ENCODE results near the gene FGD4.

FGD4 gene

DNA sequence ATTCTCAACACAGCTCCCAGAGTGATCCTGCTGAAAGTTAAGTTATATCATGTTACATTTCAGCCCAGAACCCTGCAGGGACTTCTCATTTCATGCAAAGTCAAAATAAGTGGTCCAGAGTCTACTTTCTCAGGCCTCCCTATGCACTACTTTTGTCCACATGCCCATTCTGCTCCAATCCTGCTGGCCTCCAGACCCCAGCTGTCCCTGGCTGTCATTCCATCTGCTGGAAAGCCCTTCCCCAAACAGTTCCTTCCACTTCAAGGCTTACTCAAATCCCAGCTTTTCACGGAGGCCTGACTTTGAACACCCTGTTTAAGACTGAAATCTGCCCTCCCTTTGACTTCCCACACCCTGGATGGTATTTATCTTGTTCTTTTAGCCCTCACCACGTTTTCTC lies 169.9 kb downstream of the FGD4 start:
- DNase-seq = no peak

DNA sequence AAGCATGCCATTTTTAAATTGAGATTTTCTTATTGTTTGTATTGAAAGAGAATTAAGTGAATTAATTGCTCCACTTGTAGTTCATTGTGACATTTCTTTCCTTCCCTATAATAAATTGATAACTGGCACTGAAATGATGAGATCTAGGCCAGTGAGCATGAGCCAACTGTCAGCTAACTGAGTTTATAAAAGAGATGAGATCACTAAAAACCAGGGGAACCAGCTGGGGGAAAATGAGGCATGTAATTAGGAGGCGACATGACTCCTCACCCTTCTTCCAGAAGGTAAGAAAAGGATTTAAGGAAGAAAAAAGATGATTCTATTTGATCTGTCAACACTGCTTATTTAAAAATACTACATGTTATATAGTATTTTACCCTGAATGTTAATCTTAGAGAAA lies 175.2 kb downstream of the FGD4 start:
- DNase-seq = no peak

DNA sequence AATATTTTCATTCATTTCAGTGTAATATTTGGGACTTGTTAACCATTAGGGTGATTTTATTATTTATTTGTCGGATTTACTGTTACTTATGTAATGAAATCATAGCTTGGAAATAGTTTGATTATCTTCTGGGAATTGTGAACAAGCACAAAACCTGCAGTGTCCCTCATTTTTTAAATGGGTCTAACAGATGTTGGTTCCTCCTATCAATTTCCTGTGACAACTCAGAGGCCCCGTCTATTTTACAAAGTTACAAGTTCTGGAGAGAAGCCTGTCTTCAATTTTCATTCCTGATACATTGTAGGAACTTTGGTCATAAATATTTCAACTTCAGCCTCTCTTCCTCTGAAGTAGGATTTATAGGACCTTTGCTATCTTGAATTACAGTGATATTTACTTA lies 178.0 kb downstream of the FGD4 start:
- no peak for DNase-seq

DNA sequence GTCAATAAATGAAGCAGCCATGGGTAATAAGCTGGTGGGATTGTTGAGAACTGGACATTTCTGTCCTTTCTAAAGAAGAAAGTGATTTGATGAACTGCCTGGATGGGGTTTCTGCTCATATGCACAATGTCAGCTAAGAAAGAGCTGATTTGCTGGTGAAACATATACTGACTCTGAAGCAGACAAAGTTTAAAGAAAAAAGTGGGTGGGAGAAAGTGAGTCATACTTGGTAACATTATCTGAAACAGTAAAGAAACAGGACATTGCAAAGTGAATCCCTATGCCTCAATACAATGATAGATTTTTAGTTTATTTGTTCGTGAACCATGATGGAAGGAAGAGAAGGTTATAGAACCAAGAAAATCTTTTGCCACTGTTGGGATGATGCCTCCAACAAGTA lies 184.2 kb downstream of the FGD4 start:
- DNase-seq = no peak

DNA sequence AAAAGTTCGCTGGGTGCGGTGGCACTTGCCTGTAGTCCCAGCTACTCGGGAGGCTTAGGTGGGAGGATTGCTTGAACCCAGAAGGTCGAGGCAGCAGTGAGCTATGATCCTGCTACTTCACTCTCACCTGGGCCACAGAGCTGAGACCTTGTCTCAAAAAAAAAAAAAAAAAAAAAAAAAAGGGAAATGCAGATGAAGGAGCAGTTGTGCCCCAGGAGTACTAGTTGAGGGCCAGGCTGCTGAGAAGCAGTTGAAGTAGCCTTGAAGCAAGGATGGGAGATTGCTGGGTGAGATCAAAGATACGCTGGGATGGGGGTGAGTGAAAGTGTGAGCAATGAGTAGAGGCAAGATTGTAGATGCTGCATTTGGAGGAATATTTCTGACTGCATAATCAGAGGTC lies 186.3 kb downstream of the FGD4 start:
- no peak for DNase-seq

DNA sequence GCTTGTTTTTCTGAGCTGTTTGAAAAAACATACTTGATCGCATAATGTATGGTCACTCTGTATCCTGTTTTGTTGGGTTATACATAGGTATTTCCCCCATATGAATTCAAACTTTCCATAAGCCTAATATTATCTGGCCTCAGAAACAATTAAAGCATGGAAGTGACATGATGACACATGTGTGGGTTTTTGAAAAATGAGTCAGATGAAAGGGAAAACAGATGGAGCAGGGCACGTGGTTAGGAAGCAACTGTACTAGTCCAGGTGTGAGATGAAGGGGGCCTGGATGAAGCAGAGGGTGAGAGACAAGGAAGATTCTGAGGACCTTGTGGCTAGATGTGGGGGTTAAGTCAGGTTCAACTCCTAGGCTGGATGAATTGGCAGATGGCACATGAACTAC lies 187.0 kb downstream of the FGD4 start:
- DNase-seq = no peak

DNA sequence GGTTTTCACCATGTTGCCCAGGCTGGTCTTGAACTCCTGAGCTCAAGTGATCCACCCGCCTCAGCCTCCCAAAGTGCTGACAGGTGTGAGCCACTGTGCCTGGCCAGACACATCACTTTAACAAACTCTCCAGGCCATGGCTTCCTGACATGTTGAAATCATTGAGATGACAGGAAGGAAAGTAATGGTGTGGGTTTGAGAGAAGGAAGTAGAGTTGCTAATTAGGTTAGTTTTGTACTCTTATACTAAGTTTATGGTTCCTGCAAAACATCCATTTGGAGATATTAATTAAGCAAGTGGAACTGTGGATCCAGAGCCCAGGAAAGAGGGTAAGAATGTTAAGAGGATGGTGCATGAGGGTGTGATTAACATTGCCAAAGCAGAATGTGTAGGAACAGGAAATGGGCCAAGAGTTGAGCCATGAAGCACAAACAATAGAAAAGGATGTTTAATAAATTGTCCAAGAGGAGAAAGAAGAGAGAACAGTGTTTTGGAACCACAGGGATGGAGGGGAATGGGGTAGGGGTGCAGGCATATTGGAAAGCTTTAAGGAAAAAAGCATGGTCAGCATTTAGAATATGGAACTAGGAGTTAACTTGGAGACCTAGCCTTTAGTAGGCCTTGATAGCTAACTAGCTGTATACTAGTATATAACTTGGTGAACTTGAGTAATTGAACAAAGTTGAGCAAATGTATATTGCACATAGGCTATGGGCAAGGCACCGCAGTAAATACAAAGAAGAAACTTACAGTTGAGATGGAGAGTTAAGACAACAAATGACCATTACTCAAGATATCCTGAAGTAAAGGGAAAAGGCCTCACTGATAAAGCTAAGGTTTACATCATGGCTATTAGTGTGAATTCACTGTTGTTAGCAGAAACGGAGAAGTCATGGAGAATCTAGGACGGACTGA lies 188.5 kb downstream of the FGD4 start:
- no peak for DNase-seq

DNA sequence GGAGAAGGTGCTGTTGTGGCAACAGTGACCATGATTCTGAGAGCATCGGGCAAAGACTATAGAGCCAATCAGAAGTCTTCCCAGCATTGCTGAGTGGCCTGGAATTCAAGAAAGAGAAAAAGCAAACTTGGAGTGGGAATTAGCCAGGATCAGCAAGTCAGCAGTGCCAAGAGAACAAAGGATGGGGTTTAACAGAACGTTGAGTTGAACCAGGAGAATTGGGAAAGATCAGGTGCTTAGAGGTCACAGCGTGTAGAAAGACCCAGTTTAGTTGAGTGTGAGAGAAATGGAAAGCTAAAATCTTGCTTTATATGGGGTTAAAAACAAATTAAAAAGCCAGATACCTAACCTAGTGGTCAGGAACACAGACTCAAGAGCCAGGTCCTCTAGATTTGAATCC lies 189.2 kb downstream of the FGD4 start:
- no peak for DNase-seq

DNA sequence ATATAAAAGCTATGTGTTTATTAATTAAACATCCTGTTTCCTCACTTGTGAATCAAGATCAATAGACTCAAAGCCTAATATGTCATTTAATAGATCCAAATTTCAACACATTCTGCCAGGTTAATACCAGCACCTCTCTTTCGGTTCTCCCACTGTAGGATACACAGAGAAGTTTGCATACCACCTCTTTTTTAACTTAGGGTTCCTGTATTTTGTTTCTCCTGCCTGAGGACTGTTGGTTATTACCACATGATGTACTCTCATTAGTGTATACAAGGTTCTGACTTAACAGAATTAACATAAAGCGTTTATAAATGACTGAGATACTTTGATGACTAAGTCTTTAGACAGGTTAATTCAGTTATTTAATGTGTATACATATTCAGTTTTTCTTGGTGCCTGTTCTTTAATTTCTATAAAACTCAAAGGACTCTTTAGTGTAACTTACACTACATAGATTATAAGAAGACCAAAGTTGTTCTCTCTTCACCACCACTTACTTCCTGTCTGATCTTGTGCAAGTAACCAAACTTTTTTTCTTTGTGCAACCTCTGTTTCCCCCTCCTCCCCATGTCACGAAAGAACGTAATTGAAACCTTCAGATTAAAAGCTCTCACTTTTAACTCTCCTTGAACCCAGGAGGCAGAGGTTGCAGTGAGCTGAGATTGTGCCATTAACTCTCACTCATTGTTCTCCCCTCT lies 190.0 kb downstream of the FGD4 start:
- DNase-seq = no peak

DNA sequence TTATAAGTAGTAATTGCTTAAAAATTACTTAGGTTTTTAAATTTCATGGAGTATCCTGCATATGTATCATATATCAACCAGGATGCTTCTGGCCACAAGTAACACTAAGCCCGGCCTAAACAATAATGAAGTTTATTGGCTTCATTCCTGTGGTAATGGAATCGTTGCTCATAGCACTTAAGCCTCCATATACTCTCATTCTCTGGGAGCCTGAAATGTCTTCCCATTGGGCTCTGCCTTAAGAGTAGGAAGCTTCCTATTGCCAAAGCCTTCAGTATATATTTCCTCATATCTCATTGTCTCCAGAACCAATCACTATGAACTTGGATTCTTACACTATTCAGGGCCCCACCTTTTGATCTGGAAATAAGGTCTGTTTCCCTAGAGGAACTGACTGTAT lies 195.9 kb downstream of the FGD4 start:
- no peak for DNase-seq

DNA sequence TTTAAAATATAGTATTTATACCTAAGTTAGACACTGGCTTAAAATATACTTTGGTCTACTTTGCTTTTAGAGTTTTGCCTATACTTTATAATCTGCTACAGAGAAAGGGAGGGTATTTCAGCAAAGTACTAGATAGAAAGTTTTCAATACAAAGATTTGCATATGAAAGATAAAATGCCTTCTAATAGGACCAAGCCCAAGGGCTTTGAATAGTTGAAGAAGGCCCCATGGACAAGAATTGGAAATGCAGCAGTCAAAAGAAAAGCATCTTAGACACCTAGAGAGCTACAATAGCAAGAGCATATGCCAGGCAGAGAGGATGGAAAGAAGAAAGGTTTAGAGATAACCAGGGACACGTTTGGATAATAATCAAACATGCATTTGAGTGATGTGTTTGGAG lies 196.7 kb downstream of the FGD4 start:
- no peak for DNase-seq

DNA sequence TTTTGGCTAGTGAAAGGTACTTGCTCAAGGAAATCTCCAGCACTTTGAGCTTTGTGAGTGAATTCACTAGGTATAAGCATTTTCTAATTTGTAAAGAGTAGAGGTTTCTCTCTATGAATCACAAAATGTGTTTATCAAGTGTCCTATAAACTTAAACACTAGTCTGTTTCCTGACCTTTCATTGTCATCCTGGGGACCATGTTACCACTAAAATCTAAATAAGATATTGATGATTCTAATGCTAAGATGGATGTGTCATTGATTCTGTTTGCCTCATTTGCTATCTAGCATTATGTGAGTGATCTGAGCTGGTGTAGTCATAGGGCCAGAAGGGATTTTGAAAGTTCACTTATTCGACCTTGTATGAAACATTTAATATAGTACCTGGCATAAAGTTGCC lies 199.3 kb downstream of the FGD4 start:
- DNase-seq = no peak

DNA sequence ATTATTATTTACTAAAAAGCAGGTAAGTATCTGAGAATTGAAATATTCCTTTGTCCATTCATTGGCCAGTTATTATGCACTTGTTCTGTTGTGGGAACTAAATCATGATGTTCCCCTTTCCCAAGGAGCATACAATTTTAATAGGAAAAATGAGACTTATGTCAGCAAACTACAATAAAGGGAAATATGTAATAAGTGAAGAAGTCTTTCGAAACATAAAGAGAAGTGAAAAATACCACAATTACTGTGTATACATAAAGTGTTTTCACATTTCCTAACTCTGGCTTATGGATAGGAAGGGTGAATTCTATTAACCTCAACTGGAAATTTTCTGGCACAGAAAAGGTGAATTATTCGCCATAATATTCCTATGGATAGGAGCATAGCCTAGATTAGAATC lies 201.3 kb downstream of the FGD4 start:
- no peak for DNase-seq

DNA sequence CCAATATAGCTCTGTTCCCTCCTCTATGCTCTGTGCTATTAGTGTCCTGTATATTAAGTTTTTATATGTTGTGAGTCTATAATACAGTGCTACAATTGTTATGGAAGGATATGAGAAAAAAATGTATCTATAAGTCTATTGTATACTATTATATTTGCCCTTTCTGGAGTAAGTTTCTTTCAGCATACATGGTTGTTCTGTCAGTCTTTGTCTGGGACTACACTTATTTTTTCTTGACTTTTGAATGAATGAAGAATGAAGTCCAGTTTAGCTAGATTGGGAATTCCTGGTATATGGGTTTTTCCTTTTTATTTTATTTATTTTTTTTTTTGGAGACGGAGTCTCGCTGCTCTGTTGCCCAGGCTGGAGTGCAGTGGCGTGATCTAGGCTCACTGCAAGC lies 203.7 kb downstream of the FGD4 start:
- no peak for DNase-seq

DNA sequence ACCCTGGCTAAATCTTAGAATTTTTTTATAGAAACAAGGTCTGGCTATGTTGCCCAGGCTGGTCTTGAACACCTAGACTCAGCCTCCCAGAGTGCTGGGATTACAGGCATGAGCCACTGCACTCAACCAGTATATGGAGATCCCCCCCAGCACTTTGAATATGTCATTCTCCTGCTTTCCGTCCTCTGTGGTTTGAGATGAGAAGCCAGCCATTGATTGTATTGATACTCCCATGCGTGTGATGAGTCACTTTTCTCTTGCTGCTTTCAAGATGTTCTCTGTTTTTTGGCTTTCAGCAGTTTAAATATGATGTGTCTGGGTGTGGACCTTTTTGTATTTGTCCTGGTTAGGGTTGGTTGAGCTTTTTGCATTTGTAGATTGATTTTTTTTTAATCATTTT lies 204.5 kb downstream of the FGD4 start:
- DNase-seq = no peak

DNA sequence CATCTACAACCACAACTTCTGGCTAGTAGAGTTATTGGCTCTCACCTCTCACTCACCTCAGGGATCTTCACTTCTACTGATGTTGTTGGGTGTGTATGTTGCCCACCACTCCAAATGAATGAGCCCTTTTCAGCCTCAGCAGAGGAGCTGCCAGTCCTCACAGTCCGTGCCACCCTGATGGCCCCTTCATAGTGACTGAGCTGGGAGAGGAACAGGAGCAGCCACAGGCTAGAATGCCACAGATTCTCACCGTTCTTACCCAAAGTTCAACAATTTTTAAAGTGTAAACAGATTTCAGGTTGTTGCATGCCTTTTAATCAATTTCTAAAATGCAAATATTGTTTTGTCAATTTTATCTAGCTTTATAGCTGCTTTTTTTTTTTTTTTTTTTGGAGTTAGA lies 205.2 kb downstream of the FGD4 start:
- no peak for DNase-seq

DNA sequence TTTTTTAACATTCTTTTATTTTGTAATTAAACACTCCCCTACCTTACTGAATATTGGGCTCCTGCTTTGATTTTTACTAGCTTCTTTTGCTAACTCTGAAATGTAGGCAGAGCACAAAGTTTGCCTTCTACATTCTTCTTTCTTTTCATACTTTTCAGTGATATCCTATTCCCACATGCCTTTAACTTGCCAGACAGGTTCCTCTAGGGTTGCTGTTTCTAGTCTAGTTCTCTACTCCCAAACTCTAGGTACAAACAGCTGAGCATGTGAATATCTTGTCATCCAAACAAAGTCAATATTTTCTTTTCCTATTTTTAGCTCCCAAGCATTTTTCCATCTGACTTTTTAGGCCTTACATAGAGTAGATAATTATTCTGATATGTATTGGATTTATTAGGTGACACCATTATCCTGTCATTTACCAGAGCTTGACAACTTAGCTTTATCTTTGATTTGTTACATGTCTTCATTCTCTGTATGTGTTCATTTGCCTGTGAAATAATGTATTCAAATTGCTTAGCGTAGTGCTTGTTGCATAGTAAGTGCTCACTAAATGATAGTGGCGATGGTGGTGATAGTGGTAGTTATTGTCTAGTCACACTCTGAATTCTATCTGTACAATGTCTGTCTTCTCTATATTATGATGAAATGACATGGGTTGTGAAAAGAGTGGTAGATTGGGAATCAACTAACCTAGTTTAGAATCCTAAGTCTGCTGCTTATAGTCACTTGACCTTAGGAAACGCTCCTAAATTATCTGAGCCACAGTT lies 206.2 kb downstream of the FGD4 start:
- no peak for DNase-seq

DNA sequence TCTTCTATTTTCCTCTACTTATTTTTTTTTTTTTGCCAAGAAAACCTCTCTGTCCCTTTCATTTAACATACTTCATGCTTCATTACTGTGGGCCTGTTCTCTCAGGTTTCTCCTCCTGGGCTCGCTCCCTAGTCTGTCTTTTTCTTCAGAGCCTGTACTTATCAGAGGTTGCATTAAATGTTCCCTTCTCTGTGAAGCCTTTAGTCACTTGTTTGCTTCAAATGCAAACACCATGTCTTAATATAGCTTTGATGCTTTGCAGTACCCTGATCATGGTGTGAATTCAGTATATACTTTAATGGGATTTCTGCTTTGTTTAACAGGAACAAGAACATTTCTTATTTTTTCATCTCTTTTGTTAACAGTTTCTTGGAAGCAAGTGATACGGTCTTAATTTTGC lies 207.1 kb downstream of the FGD4 start:
- DNase-seq = no peak

DNA sequence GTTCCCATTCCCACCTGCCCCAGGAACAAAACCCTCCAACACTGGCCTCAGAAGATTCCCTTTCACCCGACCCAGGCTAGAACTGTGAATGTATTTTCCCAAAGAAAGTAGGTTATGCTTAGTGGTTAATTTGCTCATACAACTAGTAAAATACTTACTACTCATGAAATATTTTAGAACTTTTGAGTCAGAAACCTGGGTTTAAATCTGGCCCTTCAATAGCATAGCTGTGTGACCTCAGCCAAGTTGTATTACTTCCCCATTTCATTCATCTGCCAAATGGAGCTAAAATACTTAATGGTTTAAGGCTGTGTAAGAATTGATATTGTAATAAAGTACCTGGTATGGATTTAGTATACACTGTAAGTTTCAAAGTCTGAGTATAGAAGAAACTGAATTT lies 210.6 kb downstream of the FGD4 start:
- DNase-seq = no peak

DNA sequence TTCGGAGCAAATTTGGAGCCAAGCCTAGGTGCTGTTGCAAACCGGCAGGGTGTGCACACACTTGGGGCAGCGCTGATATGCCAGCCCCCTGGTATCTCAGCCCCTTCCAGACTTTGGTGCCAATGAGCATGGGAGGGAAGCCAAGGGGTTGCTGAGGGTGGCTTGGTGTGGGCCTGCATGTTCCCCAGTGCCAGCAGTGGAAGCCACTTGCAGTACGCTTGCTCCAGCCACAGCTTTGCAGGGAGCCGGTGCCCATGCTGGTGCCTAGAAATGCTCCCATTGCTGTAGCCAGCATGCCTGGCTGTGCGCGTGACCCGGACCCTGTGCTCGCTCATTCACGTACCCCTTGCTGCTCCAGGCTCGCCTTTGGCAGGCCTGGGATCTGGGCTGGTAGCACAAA lies 212.6 kb downstream of the FGD4 start:
- no peak for DNase-seq

DNA sequence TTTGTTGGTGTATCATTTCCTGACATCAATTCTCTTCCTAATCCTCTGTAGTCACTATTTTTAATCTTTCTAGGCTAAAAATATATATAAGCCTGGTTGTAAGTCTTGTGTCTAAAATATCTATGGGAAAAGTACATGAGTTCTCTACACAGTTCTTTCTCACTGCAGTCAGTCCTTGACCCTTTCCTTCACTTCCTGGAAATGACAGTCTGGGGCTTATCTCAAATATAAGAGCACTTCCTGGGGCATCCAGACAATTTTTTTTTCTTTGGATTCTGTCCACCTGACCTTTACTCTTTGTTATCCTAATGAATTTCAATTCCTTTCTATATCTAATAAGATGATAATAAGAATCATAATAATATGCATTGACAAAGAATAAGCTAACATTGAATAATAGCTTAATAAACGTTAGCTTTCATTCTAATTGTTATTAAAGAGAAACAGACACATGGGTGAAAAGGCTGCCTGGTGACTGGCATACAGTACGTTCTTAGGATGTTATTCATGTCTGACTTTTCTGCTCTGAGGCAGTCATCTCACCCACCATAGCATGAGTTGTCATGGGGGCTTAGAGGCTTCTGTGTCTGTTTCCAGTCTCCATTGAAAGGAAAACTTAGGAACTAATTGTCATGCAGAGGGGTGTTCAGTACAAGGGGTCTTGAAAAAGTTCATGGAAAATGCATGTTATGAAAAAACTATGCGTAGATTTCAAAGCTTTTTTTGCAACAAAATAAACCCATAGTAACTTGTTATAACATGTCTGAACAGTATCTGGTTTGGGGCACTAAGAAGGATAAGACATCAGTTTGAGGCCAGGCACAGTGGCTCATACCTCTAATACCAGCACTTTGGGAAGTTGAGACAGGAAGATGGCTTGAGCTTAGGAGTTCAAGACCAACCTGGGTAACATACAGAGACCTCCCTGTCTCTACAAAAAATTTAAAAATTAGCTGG lies 213.6 kb downstream of the FGD4 start:
- DNase-seq = no peak

DNA sequence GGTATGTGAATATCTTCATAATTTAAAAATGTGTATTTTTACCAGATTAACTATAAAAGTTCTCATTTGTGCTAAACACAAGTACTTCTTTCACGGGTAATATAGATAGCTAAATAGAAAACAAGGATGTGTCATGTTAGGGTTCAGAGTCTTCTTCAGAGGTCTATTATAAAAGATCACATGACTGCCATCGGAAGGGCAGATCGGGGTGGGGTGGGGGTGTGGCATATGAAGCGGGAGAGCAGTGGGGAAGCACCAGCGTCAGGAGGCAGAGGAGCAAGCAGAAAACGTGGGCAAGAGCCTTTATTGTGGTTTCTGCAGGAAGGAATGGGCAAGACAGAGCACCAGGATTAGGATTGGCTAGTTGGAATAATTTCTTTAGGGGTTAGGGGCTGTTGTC lies 216.1 kb downstream of the FGD4 start:
- DNase-seq = no peak

DNA sequence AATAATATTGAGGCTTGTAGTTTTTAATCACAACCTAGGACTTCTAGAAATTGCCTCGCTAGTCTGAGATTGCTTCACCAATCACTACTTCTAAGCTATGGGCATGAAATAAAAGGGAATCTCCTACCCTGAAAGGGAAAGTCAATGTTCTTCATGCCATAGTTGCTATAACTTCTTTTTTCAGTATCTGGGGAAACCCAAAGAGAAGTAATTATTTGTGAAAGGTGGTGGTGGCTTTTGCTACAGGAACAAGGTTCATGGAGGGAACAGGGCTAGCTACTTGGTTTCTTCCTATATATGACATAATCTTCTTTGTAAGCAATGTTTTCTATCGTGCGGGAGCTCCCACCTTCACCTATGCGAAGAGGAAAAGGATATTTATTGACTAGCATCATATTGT lies 218.2 kb downstream of the FGD4 start:
- DNase-seq = no peak
